GM19467 (cell line): ENCODE measurements around the gene ORAI2.

ENCODE experiments used
- ATAC-seq: cut with Tn5 transposase; IDR thresholded peaks from one replicate; pipeline ENCODE4 v1.9.1; 2021; ENCODE audit warnings: mild to moderate bottlenecking, moderate library complexity; ENCODE audit not compliant: unreplicated experiment

The ORAI2 gene

GRCh38 chr7:102413611-102414010 is 19.8 kb upstream of the ORAI2 start:
- ATAC-seq: no peak

GRCh38 chr7:102415685-102416225 is 17.6 kb upstream of the ORAI2 start:
- ATAC-seq: peak; percentile 61

- no peak for ATAC-seq
These were observed 17.0 kb upstream of the ORAI2 start for GRCh38 chr7:102416406-102416805.

GRCh38 chr7:102417105-102417504 is 16.3 kb upstream of the ORAI2 start:
- ATAC-seq: no peak

- no peak for ATAC-seq
These were observed 14.8 kb upstream of the ORAI2 start for GRCh38 chr7:102418592-102418991.

GRCh38 chr7:102421706-102422240 is 11.6 kb upstream of the ORAI2 start:
- no peak for ATAC-seq

GRCh38 chr7:102424129-102424551 is 9.2 kb upstream of the ORAI2 start:
- ATAC-seq: no peak

- no peak for ATAC-seq
These were observed 8.6 kb upstream of the ORAI2 start for GRCh38 chr7:102424787-102425218.

GRCh38 chr7:102425639-102426267 is 7.6 kb upstream of the ORAI2 start:
- ATAC-seq: peak; percentile 44

GRCh38 chr7:102426268-102427018 is 6.9 kb upstream of the ORAI2 start:
- ATAC-seq: peak; percentile 51

GRCh38 chr7:102427019-102427405 is 6.4 kb upstream of the ORAI2 start:
- ATAC-seq: no peak

GRCh38 chr7:102429141-102429899 is 4.1 kb upstream of the ORAI2 start:
- no peak for ATAC-seq

- no peak for ATAC-seq
These were observed 1.6 kb upstream of the ORAI2 start for GRCh38 chr7:102431617-102432298.

- peak; percentile 15 for ATAC-seq
These were observed 745 bp upstream of the ORAI2 start for GRCh38 chr7:102432442-102433218.

- ATAC-seq: no peak
These were observed 688 bp downstream of the ORAI2 start for GRCh38 chr7:102434039-102434486.

GRCh38 chr7:102436118-102436517 is 2.7 kb downstream of the ORAI2 start:
- no peak for ATAC-seq

- no peak for ATAC-seq
These were observed 6.8 kb downstream of the ORAI2 start for GRCh38 chr7:102439963-102440795.

- ATAC-seq: no peak
These were observed 11.7 kb downstream of the ORAI2 start for GRCh38 chr7:102444961-102445673.
